PC-3 (cell line): Measurements from ENCODE around the gene CHPF2. TPM values are rescaled to one million over a fixed set of nuclear protein-coding genes. Genes with fewer than 3 reads are reported as not detected.

Experiments
- ATAC-seq: fragments of 200-7000 bp; cut with Tn5 transposase; 2 replicates; pipeline ENCODE4 v1.9.1; 2020; ENCODE audit warnings: mild to moderate bottlenecking, moderate library complexity
- BruUV-seq: library from RNA; stranded (reverse); fragments of 400-500 nt; replicated peaks from 2 replicates; lab custom pipeline; 2021; lab: Mats Ljungman, UMichigan
- CTCF ChIA-PET: fragments of 300-600 bp; sonication (Branson Sonifier 250); formaldehyde crosslinking; loops from one replicate; lab custom pipeline; 2022; ENCODE audit warnings: antibody characterized with exemption; lab: Charles Lee
- POLR2A ChIA-PET: fragments of 300-600 bp; sonication (Branson Sonifier 250); formaldehyde crosslinking; loops from one replicate; lab custom pipeline; 2022; ENCODE audit warnings: antibody characterized with exemption; ENCODE audit not compliant: unreplicated experiment; lab: Charles Lee
- DNase-seq: peaks from one replicate; pipeline ENCODE4 v3.0.0-alpha.2; 2015
- H2AFZ ChIP-seq: fragments of 300-600 bp; sonication (generic); 2 replicates; pipeline ENCODE4 v1.6.0; 2016; ENCODE audit warnings: antibody characterized with exemption, low read length
- H3F3A ChIP-seq: fragments of 300-600 bp; sonication (generic); one replicate; pipeline ENCODE4 v1.6.0; 2017; ENCODE audit warnings: antibody characterized with exemption, low read length, control low read depth, mild to moderate bottlenecking; ENCODE audit not compliant: unreplicated experiment
- H3K27ac ChIP-seq: fragments of 300-600 bp; sonication (generic); 2 replicates; pipeline ENCODE4 v1.5.1; 2016; ENCODE audit warnings: mild to moderate bottlenecking, low read length
- H3K27me3 ChIP-seq: fragments of 300-600 bp; sonication (generic); 2 replicates; pipeline ENCODE4 v1.6.1; 2016; ENCODE audit warnings: low read length, mixed read lengths
- H3K36me3 ChIP-seq: fragments of 300-600 bp; sonication (generic); 2 replicates; pipeline ENCODE4 v1.6.1; 2016; ENCODE audit warnings: low read depth, mixed run types, low read length, mixed read lengths
- H3K4me1 ChIP-seq: fragments of 300-600 bp; sonication (generic); 2 replicates; pipeline ENCODE4 v1.5.1; 2016; ENCODE audit warnings: low read length; ENCODE audit not compliant: insufficient read depth
- H3K4me2 ChIP-seq: fragments of 300-600 bp; sonication (generic); 2 replicates; pipeline ENCODE4 v1.6.0; 2016; ENCODE audit warnings: low read length
- H3K4me3 ChIP-seq: fragments of 300-600 bp; sonication (generic); 2 replicates; pipeline ENCODE4 v1.5.1; 2016; ENCODE audit warnings: mild to moderate bottlenecking, low read length, mixed read lengths
- H3K79me2 ChIP-seq: fragments of 300-600 bp; sonication (generic); 2 replicates; pipeline ENCODE4 v1.6.1; 2017; ENCODE audit warnings: low read length, mixed read lengths
- H3K9ac ChIP-seq: fragments of 300-600 bp; sonication (generic); 2 replicates; pipeline ENCODE4 v1.6.0; 2016; ENCODE audit warnings: mild to moderate bottlenecking, low read length
- H3K9me2 ChIP-seq: fragments of 300-600 bp; sonication (generic); replicated peaks from 2 replicates; pipeline ENCODE4 v1.6.1; 2016; ENCODE audit warnings: mixed run types, low read length, mixed read lengths
- H3K9me3 ChIP-seq: fragments of 300-600 bp; sonication (generic); 2 replicates; pipeline ENCODE4 v1.6.1; 2016; ENCODE audit warnings: low read length, mixed read lengths
- H4K20me1 ChIP-seq: fragments of 300-600 bp; sonication (generic); 2 replicates; pipeline ENCODE4 v1.6.1; 2016; ENCODE audit warnings: low read length, mixed read lengths
- CTCF ChIP-seq: fragments of 300-600 bp; sonication (generic); conservative IDR thresholded peaks from 2 replicates; pipeline ENCODE4 v1.5.1; 2017; ENCODE audit warnings: antibody characterized with exemption, low read depth, mild to moderate bottlenecking, low read length
- EZH2 ChIP-seq: fragments of 300-600 bp; sonication (generic); IDR thresholded peaks from one replicate; pipeline ENCODE4 v1.6.1; 2017; ENCODE audit warnings: antibody characterized with exemption, mild to moderate bottlenecking, low read length; ENCODE audit not compliant: unreplicated experiment
- EZH2phosphoT487 ChIP-seq: fragments of 300-600 bp; sonication (generic); IDR thresholded peaks from 2 replicates; pipeline ENCODE4 v1.6.1; 2018; ENCODE audit warnings: mild to moderate bottlenecking, antibody characterized with exemption, low read length, borderline replicate concordance
- intact Hi-C: fragments of 100-400 bp; cut with micrococcal nuclease; formaldehyde crosslinking; loops from 2 replicates; pipeline ENCODE4 v1.9.0; 2023
- total RNA-seq: library from RNA; depleted of rRNA; stranded (reverse); fragments of >200 nt; gene quantifications from 2 replicates; pipeline ENCODE4 v1.2.3, GENCODE V29; 2014

CHPF2 gene
- total RNA-seq, 1 experiment from 2014 or later, result 30.1 TPM

- Histone ChIP-seq H3K79me2 (no peaks in the 10 kb centered on the region), H3K27ac (no peak overlapping the region), H3K27me3 (no peaks in the 10 kb centered on the region), H3K9me3 (no peaks in the 10 kb centered on the region), H3K4me2 (peak overlapping the region; percentile 99), H3K4me3 (peak overlapping the region; percentile 77), H3K4me1 (peaks cover 4% of the 10 kb centered on the region), H3K36me3 (no peaks in the 10 kb centered on the region), H2AFZ (peak overlapping the region; percentile 86), H3K9me2 (no peaks in the 10 kb centered on the region), H3F3A (no peaks in the 10 kb centered on the region), H3K9ac (peak overlapping the region; percentile 43; the same call in 1 of the 2 replicates), H4K20me1 (no peaks in the 10 kb centered on the region)
- ATAC-seq (peak; percentile 46), DNase-seq (peak; percentile 35)
- no peak for TF ChIP-seq CTCF
- TF ChIP-seq EZH2, result no peak
- ChIA-PET POLR2A (no interaction called here), CTCF (no interaction called here)
- intact Hi-C loops, result loop anchor here (5.0 kb wide), 1 partner anchor 53 kb away; no protein-coding TSS in a partner anchor
- BruUV-seq, result no TSS peak
These were observed 16.9 kb downstream of the CHPF2 start for GRCh38 chr7:151249034-151249731.

- H3K27ac ChIP-seq, result no peak overlapping the region
- peak overlapping the region; percentile 99; the same call in 1 of the 2 replicates for H3K4me2 ChIP-seq
These were observed 17.4 kb downstream of the CHPF2 start for GRCh38 chr7:151249732-151250072.

More at GRCh38 chr7:151249732-151250072, 17.4 kb downstream of the CHPF2 start:
- H3K79me2 ChIP-seq, result no peaks in the 10 kb centered on the region
- no peak for TF ChIP-seq CTCF
- TF ChIP-seq EZH2phosphoT487, result no peak
- TF ChIP-seq EZH2, result no peak
- ATAC-seq (no peak), DNase-seq (no peak)
- H3K36me3 ChIP-seq, result no peaks in the 10 kb centered on the region
- H3K9me3 ChIP-seq, result no peaks in the 10 kb centered on the region
- POLR2A ChIA-PET, result no interaction called here
- BruUV-seq, result no TSS peak
- H3K9ac ChIP-seq, result no peak overlapping the region
- peaks cover 4% of the 10 kb centered on the region for H3K4me1 ChIP-seq
- intact Hi-C loops, result loop anchor here (5.0 kb wide), 1 partner anchor 53 kb away; no protein-coding TSS in a partner anchor
- no peaks in the 10 kb centered on the region for H4K20me1 ChIP-seq
- no peaks in the 10 kb centered on the region for H3F3A ChIP-seq
- H3K27me3 ChIP-seq, result no peaks in the 10 kb centered on the region
- H3K4me3 ChIP-seq, result no peak overlapping the region; the same call in 1 of the 2 replicates
- H3K9me2 ChIP-seq, result no peaks in the 10 kb centered on the region
- CTCF ChIA-PET, result no interaction called here
- no peak overlapping the region for H2AFZ ChIP-seq
